EH (cell line): ENCODE data around the gene MRC2.
A peak's percentile ranks its signal among the peaks of the same experiment; 100 is the strongest.

Experiments
- DNase-seq: peaks from one replicate; pipeline ENCODE4 v3.0.0-alpha.2; 2015; ENCODE audit warnings: low read depth

Gene MRC2

DNA sequence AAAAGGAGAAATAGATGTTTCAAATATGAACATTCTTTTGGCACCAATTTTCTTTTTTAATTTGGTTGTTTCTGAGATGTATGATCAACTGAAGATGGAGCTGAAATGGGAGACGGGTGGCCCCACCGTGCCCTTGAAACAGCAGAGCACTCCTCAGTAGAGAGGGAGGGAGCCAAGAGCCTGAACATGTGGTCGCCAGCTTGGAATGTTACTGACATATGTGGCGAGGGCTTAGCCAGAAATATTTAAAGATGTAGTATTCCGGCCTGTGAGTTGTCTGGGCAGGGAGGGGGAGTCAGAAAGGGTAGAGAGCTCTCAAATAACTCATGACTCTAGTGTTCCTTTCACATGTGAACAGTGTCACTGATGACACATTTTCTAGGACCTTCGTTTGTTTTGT lies 13.3 kb upstream of the MRC2 start:
- peak; percentile 93 for DNase-seq

- no peak for DNase-seq
Measured at GRCh38 chr17:62615503-62615902, 12.0 kb upstream of the MRC2 start.

GRCh38 chr17:62616993-62617893 lies 10.2 kb upstream of the MRC2 start:
- DNase-seq = no peak

DNA sequence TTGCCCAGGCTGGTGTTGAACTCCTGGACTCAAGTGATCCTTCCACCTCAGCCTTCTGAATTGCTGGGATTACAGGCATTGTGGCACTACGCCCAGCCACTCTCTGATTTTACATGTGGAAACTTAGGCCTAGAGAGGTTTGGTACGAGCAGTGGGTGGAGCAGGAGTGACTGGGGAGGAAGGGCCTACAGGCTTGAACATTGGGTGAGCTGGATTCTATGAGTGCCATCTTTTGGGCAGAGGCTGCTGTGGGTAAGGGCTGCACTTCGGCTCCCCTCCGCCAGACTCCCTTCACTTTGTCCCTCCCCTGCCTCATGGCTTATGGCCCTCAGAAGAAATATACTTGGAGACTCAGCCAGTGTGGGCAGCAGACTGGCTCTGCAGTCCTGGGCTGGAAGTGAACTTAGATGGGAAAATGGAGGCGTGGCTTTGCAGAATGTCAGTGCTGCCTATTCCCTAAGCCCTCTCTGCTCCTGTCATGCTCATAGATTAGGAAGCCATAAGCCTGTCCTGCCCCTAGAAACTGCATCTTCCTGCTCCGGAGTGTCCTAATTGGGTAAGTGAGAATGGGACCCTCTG lies 9.5 kb upstream of the MRC2 start:
- DNase-seq = no peak

GRCh38 chr17:62618647-62619416 lies 8.6 kb upstream of the MRC2 start:
- no peak for DNase-seq

DNA sequence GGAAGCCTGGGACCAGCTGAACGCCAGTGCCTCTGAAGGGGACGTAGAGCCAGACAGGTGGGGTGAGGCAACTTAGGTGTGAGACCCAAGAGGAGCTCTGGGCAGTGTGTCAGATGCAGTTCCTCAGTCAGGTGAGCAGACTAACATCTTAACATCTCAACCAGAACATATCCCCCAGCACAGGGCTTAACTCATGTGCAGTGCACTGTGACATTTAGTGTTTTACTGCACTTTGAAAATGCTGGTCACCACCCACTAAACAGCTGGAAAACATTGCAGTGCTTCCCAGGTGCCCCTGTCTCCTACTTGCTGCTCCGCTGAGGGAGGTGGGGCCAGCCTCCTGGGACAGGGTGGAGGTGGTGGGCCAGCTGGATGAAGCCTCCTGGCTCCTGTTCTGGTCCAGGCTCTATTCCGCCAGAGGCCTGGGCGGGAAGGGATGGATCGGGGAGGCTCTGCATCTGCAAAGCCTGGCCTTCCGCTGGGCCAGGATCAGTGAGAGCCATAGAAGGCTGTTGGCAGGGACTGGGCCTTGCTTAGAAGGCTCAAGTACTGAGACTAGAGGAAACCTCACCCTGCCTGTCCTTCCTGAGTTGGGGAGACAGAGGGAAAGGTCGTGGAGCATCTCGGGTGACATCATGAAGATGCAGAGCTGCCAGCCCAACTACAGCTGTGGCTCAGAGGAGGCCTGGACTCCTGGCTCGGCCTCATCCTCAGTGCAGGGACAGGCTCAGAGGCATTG lies 7.9 kb upstream of the MRC2 start:
- DNase-seq = no peak

GRCh38 chr17:62621223-62621622 lies 6.2 kb upstream of the MRC2 start:
- DNase-seq = no peak

- DNase-seq = no peak
Measured at GRCh38 chr17:62625184-62625869, 2.1 kb upstream of the MRC2 start.

- DNase-seq = no peak
Measured at GRCh38 chr17:62625870-62626200, 1.6 kb upstream of the MRC2 start.

- peak; percentile 87 for DNase-seq
Measured at GRCh38 chr17:62626719-62627218, 701 bp upstream of the MRC2 start.

DNA sequence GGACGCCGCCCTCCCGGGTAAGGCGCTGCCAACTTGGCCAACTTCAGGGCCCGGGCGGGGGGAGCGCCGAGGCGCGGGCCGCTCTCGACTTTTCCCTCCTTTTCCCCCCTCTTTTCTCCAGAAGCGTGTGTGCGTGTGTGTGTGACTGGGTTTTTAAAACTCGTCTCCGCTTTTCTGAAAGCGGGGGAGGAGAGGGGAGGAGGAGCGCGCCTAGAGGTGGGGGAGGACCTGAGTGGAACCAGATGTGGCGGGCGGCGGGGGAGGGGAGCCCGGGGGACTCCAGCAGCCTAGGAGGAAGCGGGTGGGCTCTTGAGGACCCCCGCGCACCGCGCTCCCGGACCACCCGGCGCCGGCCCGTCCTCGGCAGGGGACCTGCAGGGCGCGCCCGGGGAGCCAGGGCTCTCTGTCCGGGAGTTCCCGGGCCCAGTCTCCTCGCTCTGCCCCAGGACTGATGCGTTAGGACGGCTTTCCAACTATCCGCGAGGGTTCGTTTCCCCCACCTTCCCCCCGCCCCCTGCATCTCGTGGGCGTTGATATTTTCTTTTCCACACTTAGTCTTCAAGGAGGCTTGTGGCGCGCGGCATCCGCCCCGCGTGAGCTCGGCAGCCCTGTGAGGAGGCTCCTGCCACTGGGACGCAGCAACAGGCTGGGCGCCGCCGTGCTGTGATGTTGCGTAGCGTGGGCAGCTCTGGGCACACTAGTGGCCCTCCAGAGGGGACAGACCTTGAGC lies 599 bp downstream of the MRC2 start:
- peak; percentile 79 for DNase-seq

DNA sequence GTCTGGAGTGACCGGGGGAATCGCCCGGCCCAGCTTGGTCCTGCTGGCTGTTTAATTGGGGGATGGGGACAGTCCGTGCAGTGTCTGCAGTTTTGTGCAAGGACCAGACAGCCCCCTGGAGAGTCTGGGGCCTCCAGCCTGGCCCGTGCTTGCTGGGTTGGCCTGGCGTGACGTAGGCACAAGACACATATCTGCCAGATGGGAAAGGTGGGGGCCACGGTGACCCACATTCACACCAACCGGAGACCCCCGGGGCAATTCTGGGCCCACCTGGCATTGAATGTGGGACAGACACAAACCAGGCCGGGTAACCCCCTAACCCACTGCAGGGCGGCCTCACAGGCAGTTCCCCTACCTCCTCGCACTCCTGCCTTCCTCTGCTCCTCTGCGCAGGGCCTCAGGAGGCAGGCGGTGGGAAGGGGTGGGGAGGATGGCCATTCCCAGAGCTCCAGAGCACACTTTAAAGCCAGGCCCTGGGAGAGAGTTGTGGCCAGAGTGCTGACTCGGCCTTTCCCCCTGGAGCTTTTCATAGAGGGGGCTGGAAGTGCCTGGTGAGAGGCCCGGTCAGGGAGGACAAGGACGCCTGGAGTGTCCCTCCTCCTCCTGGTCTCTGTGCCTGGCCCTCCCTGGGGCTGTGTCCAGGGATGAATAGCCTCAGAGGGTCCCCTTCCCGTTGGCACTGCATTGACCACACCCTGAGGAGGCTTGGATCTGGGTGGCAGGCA lies 1.5 kb downstream of the MRC2 start:
- peak; percentile 71 for DNase-seq

DNA sequence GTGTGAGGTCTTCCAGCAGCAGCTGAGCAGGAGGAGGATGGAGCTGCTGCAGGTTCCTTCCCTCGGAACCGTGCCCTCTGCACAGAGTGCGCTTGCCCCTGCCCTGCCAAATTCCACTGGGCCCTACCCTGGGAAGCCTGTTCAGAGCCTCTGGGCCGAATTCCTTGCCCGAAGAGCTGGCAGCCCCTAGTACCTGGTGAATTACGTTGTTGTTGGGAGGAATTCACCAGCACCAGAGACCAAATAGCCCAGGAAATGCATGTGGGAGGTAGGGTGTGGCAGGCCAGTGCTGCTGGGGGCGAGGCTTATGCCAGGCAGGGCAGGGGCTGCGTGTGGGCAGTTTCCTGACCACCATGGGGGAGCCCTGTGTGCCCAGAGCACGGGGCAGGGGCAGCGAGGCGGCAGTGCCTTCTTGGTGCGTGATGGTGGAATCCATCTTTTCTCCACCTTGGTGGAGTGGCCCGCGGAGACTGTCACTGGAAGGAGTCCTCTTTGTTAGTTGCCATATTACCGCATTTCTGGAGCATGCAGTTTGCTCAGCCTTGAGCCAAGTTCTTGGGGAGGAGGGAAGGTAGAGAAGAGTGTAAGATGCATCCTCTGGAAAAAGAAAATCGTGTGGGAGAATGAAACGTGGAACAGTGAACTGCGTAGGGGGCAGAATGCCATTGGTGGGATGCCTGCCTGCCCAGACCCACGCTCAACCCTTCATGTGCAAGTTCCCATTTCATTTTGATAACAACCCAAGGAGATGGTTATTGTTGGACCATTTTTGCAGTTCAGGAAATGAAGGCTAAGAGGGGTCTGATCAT lies 2.3 kb downstream of the MRC2 start:
- peak; percentile 34 for DNase-seq

GRCh38 chr17:62630365-62631085 lies 3.1 kb downstream of the MRC2 start:
- DNase-seq = peak; percentile 45

DNA sequence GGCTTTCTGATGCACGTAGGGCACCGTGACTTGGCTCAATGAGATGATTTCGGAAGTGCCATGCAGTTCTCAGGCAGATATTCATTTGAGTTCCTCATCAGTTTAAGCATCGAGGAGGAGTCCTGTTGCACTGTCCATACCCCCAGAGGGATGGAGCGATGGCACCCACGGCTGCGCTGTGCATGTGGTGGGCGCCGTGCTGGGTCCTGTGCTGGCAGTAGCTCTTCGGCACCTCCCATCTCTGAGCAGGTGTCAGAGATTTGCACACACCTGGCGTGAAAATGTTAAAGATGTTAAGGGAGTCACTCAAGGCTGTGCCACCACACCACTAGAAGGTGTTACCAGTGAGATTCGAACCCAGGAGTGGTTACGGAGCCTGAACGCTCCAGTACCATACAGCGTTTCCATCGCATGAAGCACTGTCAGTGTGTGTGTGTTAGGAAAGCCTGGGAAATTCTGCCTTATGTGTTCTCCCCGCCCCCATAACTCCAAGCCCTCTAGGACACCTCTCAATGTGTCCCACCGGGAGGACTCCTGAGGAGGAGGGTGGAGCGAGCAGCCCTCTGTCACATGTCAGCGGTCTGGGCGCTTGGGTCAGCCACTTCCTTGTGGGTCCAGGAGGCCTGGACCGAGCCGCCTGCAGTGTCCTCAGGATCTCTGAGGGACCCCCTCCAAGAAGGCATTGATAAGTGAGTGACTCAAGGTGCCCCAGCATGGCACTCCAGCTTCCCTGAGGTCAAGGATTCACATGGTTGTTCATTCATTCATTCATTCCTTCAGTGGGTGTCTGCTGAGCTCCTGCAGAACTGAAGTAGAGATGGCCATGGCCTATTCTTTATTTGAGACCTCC lies 3.8 kb downstream of the MRC2 start:
- DNase-seq = no peak

DNA sequence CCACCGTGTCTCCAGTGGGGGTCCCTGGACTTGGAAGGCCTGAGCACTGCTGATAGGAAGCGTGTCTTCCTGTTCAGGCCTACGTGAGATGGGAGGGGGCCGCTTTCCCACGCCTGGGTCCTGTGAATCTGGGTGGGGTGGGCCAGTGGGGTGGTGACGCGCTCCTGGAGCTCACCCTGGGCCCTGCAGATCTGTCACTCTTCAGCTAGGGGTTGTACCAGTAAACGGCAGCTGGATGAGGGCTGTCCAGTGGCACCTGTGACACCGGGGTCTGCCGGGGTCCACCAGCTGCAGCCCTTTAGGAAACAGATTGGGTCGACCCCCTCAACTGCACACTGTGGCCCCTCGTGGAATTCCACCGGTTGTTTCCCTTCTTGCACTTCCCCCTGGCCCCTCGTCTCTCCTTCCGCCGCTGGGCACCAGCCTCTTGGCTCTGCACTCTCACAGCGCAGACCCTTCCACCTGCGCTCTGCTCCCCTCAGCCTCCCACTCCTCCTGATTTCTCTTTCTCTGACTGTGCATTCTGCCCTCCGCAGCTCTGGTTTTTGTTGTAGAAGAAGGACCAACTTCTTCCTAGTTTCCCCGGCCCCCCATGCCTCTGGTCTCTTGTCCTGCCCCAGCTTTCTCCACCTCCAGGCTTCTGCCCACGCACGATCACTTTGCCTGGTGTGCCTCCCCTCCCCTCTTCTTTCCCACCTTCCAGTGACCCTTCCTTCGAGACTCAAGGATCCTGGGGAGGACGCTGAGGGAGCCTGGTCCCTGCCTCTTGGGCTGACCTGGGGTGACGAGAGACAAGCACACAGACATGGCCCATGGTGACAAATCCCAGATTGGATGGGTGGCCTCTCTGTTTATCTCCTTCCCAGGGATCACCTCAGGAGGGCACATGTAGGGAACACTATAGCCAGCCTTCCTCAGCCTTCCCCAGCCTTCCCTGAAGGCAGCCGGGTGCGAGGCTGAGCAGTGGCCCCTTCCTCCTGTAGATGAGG lies 4.8 kb downstream of the MRC2 start:
- DNase-seq = no peak
